NCI-H2196 treated with DMSO at 0.1 percent for 48 hours (cell line): ENCODE measurements around the gene TUG1.

Source experiments
- DNase-seq: peaks from one replicate; lab custom pipeline; 2025; ENCODE audit not compliant: unreplicated experiment; lab: John Stamatoyannopoulos, UW

The TUG1 gene

GRCh38 chr22:30947173-30947815, 21.8 kb upstream of the TUG1 start:
- DNase-seq = no peak

GRCh38 chr22:30947816-30948454, 21.1 kb upstream of the TUG1 start:
- DNase-seq = no peak

GRCh38 chr22:30948930-30949342, 20.1 kb upstream of the TUG1 start:
- no peak for DNase-seq

- DNase-seq = no peak
These were observed 19.0 kb upstream of the TUG1 start for GRCh38 chr22:30949934-30950660.

- no peak for DNase-seq
These were observed 15.9 kb upstream of the TUG1 start for GRCh38 chr22:30953206-30953605.

DNA sequence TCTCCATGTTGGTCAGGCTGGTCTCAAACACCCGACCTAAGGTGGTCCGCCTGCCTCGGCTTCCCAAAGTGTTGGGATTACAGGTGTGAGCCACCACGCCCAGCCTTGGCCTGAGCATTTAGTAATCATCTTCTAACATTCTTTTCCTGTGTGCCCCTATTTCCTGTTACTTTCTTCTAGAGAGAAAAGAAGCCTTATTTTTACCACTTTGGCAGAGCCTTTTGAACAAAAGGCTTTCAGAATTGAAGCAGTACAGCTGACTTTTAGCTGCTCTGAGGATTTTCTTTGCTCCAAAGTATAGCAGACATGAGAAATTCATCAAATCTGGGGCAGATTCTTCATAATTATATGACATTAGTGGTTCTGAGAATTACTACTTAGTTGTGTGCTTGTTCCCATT, 13.9 kb upstream of the TUG1 start:
- no peak for DNase-seq

- no peak for DNase-seq
These were observed 4.2 kb upstream of the TUG1 start for GRCh38 chr22:30964858-30965257.

DNA sequence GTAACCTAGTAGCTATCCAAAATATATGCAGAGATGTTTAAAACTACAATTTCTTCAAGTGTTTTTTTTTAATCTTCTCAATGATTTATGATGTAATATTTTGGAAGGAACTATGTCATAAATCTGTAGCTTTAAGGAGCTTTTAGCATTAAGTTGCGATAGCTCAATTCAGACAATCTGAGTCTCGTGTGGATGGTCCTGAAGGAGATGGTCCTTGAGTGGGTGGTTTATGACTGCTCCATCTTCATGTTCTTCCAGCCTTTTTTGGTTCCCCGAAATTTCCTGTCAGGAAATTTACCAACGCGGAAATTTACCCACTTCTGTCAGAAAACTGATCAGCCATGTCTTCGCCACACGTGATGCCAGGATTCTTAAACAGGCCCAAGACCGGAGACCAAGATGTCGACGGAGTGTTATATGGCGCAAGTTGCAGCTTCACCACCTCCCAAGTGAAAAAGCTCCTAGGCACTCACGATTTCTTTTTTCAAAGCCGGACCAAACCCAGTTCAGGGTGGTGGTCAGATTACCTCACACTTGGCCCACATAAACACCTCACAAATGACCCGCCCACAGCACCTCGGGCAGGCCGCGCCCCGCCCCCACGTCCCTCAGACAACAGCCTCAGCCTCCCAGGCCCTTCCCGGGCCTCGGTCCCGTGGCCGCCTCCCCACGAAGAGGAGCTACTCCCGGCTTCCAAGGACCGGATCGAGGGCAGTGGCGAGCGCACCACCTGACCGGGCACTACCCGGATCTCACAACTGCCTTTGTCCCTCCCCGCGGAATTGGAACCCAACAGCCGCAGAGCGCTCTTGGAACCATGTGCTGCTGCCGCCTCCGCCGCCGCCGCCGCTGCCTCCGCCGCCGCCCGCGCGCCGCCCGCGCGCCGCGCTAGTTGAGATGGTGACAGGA, 796 bp upstream of the TUG1 start, which contains the start of gene MORC2:
Gene MORC2, minus strand, starts transcription at position 760 of the 909 bp plus-strand sequence. CDS start 885 bp downstream, outside the sequence.
- DNase-seq = peak; percentile 11

- no peak for DNase-seq
These were observed 679 bp downstream of the TUG1 start for GRCh38 chr22:30969532-30970355.

GRCh38 chr22:30970356-30970746, 1.3 kb downstream of the TUG1 start:
- DNase-seq = no peak

DNA sequence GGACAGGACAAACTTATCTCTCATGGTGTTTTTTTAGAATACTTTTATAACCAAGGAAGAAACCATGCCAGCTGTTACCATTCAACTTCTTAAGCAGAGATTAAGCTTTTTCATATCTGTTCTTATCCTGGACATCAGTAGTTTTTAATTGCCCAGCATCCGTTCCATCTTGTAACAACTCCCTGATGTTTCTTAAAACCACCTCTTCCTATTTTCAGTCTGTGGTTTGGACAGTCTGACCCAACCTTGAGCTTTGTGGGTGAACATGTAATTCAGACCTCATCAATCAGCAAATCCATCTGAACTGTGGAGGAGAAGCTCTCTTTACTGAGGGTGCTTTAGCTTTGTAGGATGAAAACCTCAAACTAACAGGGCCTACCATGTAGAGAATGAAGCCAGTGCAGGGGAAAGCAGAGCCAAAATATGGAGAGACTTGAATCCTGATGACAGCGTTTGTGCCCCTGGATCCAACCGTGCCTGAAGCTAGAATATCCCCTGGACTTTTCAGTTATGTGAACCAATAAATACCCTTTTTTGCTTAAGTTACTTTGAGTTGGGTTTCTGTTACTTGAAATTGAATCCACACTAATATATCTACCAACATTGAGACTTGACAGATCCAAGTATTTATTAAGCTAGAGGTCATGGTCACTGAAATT, 9.4 kb downstream of the TUG1 start:
- no peak for DNase-seq

DNA sequence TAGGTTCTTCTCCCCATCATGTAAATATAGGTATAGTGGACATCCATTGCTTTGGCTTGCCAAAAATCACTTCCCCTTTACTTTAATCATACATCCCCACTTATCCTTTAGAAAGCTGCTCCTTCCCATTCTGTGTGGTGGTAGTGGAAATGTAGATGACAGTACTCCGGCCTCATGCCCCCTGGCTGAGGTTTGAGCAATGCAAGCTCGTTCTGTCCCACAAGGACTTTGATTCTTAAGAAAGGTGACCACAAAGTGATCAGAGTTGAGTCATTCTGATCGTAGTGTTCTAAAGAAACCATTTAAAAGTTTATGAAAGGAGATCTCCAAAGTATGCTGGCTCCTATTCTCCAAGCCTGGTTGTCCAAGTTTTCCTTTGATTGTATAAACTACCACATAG, 10.9 kb downstream of the TUG1 start:
- DNase-seq = no peak

DNA sequence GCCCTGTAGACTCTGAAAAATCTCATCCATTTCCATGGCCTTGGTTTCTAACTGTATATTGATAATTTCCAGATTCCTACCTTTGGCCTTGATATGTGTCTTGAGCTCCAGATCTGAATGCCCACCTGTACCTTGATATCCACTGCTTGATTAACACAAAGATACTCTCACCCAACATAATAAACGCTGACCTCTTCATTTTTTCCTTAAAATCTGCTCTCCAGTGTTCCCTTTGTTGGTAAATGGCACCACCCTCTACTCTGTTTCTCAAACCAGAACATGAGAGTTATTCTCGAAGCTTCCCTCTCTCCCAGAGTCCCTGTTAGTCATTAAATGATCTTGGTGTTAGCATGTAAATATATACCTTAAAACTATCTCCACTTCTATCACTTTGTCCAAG, 13.4 kb downstream of the TUG1 start:
- DNase-seq = no peak

DNA sequence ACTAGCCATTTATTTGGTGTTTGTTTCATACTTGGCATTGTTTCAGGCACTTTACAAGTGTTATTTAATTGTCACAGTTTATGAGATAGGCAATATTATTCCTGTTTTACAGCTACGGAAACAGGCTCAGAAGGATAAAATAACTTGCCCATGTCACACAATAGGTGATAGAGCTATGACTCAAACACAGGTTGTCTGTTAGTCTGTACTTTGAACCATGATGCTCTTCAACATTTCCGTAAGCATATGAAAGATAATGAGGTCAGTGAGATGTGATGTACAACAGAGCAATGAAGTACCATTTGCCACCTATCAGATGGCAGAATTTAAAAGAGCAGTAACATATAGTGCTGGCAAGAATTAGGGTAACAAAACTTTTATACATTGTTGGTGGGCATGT, 15.3 kb downstream of the TUG1 start:
- no peak for DNase-seq

DNA sequence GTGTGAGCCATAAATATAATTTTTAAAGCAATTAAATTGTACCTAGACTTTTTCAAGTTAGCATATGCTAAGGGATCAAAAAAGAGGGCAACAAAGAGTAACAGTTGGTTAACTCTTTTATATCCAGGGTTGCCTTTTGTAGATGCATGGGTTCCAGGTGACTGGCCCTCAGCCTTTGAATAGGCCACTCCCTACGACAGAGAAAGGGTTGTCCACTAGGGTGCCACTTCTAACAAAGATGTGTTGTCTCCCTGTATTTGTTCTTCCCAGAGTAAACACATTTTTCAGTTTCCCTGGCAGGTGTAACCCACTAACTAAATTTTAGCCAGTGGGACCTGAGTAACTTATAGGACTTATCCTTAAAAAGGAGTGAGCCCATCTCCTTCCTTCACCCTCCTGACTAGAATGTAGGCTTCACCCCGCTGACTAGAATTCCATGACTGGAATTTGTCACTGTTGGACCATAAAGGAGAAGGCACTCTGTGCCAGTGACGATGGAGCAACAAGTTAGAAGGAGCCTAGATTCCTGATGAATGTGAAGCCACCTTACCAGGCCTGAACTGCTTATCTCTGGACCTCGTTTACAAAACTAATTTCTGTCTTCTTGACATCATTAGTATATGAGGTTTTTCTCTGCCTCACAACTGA, 16.6 kb downstream of the TUG1 start:
- DNase-seq = no peak

GRCh38 chr22:30989474-30989873, 20.4 kb downstream of the TUG1 start:
- DNase-seq = no peak

GRCh38 chr22:30990690-30991089, 21.6 kb downstream of the TUG1 start:
- no peak for DNase-seq

GRCh38 chr22:30992565-30992964, 23.5 kb downstream of the TUG1 start:
- no peak for DNase-seq

- DNase-seq = no peak
These were observed 25.9 kb downstream of the TUG1 start for GRCh38 chr22:30994960-30995359.
